Neural progenitor cell (in vitro differentiated cells): ENCODE data around the gene DDX52. TPM values are rescaled to one million over a fixed set of nuclear protein-coding genes. Genes with fewer than 3 reads are reported as not detected.
"Not testable (repeated sequence)": the region's sequence is repeated elsewhere in the genome, so short reads cannot be mapped to it uniquely, and the experiment has no call there.

Source experiments
- DNase-seq: peaks from one replicate; pipeline ENCODE4 v3.0.0-alpha.2; 2016; ENCODE audit warnings: low spot score
- H2AFZ ChIP-seq: fragments of 200-600 bp; sonication (generic); replicated peaks from 2 replicates; pipeline ENCODE4 v1.6.1; 2016; ENCODE audit warnings: antibody characterized with exemption
- H3F3A ChIP-seq: fragments of 200-600 bp; sonication (generic); 2 replicates; pipeline ENCODE4 v1.6.1; 2016; ENCODE audit warnings: antibody characterized with exemption, low read depth
- H3K27ac ChIP-seq: fragments of 200-600 bp; sonication (generic); 2 replicates; pipeline ENCODE4 v1.5.1; 2016; ENCODE audit warnings: mild to moderate bottlenecking
- H3K27me3 ChIP-seq: fragments of 200-600 bp; sonication (generic); 2 replicates; pipeline ENCODE4 v1.6.1; 2016; ENCODE audit warnings: mild to moderate bottlenecking, moderate library complexity
- H3K36me3 ChIP-seq: fragments of 200-600 bp; sonication (generic); 2 replicates; pipeline ENCODE4 v1.5.1; 2016
- H3K4me1 ChIP-seq: fragments of 200-600 bp; sonication (generic); 2 replicates; pipeline ENCODE4 v1.6.1; 2016; ENCODE audit warnings: mixed run types
- H3K4me2 ChIP-seq: fragments of 200-600 bp; sonication (generic); 2 replicates; pipeline ENCODE4 v1.6.1; 2016
- H3K4me3 ChIP-seq: fragments of 200-600 bp; sonication (generic); 2 replicates; pipeline ENCODE4 v1.5.1; 2016
- H3K79me2 ChIP-seq: fragments of 200-600 bp; sonication (generic); 2 replicates; pipeline ENCODE4 v1.6.1; 2016; ENCODE audit warnings: low read depth
- H3K9ac ChIP-seq: fragments of 200-600 bp; sonication (generic); 2 replicates; pipeline ENCODE4 v1.6.1; 2016
- H3K9me3 ChIP-seq: fragments of 200-600 bp; sonication (generic); 2 replicates; pipeline ENCODE4 v1.5.1; 2016; ENCODE audit warnings: low read depth
- H4K20me1 ChIP-seq: fragments of 200-600 bp; sonication (generic); 2 replicates; pipeline ENCODE4 v1.6.1; 2016; ENCODE audit warnings: low read depth
- H3K27ac Mint-ChIP-seq: 3 replicates; pipeline ENCODE4 v1.8.0; 2021; ENCODE audit warnings: mixed read lengths
- H3K27me3 Mint-ChIP-seq: 2 replicates; pipeline ENCODE4 v1.8.0; 2022; ENCODE audit warnings: low read depth, mild to moderate bottlenecking, inconsistent platforms, moderate library complexity, mixed read lengths; ENCODE audit not compliant: insufficient read depth
- H3K36me3 Mint-ChIP-seq: 3 replicates; pipeline ENCODE4 v1.8.0; 2021; ENCODE audit warnings: mixed read lengths
- H3K4me1 Mint-ChIP-seq: 3 replicates; pipeline ENCODE4 v1.8.0; 2021; ENCODE audit warnings: mixed read lengths
- H3K4me3 Mint-ChIP-seq: 3 replicates; pipeline ENCODE4 v1.8.0; 2021; ENCODE audit warnings: mild to moderate bottlenecking, moderate library complexity, mixed read lengths
- H3K9me3 Mint-ChIP-seq: 3 replicates; pipeline ENCODE4 v1.8.0; 2020; ENCODE audit warnings: mixed read lengths
- CTCF ChIP-seq: fragments of 200-600 bp; sonication (generic); IDR thresholded peaks from 2 replicates; pipeline ENCODE4 v1.5.1; 2017; ENCODE audit warnings: antibody characterized with exemption, mild to moderate bottlenecking
- EZH2 ChIP-seq: fragments of 200-600 bp; sonication (generic); IDR thresholded peaks from 2 replicates; pipeline ENCODE4 v1.6.1; 2017; ENCODE audit warnings: antibody characterized with exemption, mild to moderate bottlenecking, moderate library complexity
- EZH2phosphoT487 ChIP-seq: fragments of 200-600 bp; sonication (generic); IDR thresholded peaks from 2 replicates; pipeline ENCODE4 v1.6.1; 2017; ENCODE audit warnings: antibody characterized with exemption
- total RNA-seq: library from RNA; depleted of rRNA; stranded (reverse); fragments of >200 nt; gene quantifications from 2 replicates; pipeline ENCODE4 v1.2.3, GENCODE V29; 2015; ENCODE audit warnings: low replicate concordance

Gene DDX52
- total RNA-seq, 1 donor from 2014 or later, result 55.3 TPM

- Histone ChIP-seq H3K9me3 (no peaks in the 10 kb centered on the region), H3K4me2 (no peak overlapping the region), H2AFZ (no peak overlapping the region), H3K79me2 (peaks cover 73% of the 10 kb centered on the region), H3K27me3 (peaks cover 14% of the 10 kb centered on the region), H3K36me3 (peaks cover 31% of the 10 kb centered on the region), H4K20me1 (peaks cover 13% of the 10 kb centered on the region), H3K9ac (no peak overlapping the region), H3K27ac (no peak overlapping the region), H3K4me1 (peaks cover 5% of the 10 kb centered on the region), H3F3A (peaks cover 7% of the 10 kb centered on the region), H3K4me3 (no peak overlapping the region)
- Mint-ChIP-seq H3K9me3 (no peaks in the 10 kb centered on the region), H3K4me3 (no peak overlapping the region), H3K27ac (no peak overlapping the region), H3K27me3 (no peaks in the 10 kb centered on the region), H3K4me1 (peaks cover 12% of the 10 kb centered on the region), H3K36me3 (peaks cover 34% of the 10 kb centered on the region)
- TF ChIP-seq EZH2phosphoT487, result no peak
- no peak for TF ChIP-seq EZH2
- TF ChIP-seq CTCF, result no peak
- no peak for DNase-seq
These were observed 3.2 kb downstream of the DDX52 start for GRCh38 chr17:37640015-37640414.

GRCh38 chr17:37637956-37638355 lies 5.3 kb downstream of the DDX52 start:
- H3K9ac ChIP-seq, result no peak overlapping the region
- H3K4me3 ChIP-seq, result no peak overlapping the region
- peaks cover 31% of the 10 kb centered on the region for H3K36me3 ChIP-seq
- no peak overlapping the region for H3K4me2 ChIP-seq
- H3K9me3 Mint-ChIP-seq, result no peaks in the 10 kb centered on the region
- H3F3A ChIP-seq, result peaks cover 5% of the 10 kb centered on the region
- peaks cover 14% of the 10 kb centered on the region for H4K20me1 ChIP-seq
- no peak overlapping the region for H3K27ac Mint-ChIP-seq
- no peaks in the 10 kb centered on the region for H3K9me3 ChIP-seq
- H3K79me2 ChIP-seq, result peaks cover 70% of the 10 kb centered on the region
- peaks cover 5% of the 10 kb centered on the region for H3K4me1 ChIP-seq
- H3K4me3 Mint-ChIP-seq, result no peak overlapping the region
- peaks cover 34% of the 10 kb centered on the region for H3K36me3 Mint-ChIP-seq
- no peak overlapping the region for H3K27ac ChIP-seq
- no peaks in the 10 kb centered on the region for H3K27me3 ChIP-seq
- H3K4me1 Mint-ChIP-seq, result peaks cover 9% of the 10 kb centered on the region
- DNase-seq, result no peak
- no peak overlapping the region for H2AFZ ChIP-seq
- TF ChIP-seq EZH2phosphoT487 (no peak), EZH2 (no peak), CTCF (no peak)
- no peaks in the 10 kb centered on the region for H3K27me3 Mint-ChIP-seq

GRCh38 chr17:37616430-37616829 lies 26.8 kb downstream of the DDX52 start:
- H3K4me1 Mint-ChIP-seq, H3K9ac ChIP-seq, H3F3A ChIP-seq, H3K4me3 ChIP-seq, H2AFZ ChIP-seq, H3K27ac ChIP-seq, H3K27me3 ChIP-seq, H3K9me3 Mint-ChIP-seq, H3K4me2 ChIP-seq, H3K27ac Mint-ChIP-seq, H3K4me3 Mint-ChIP-seq, H3K4me1 ChIP-seq, H3K27me3 Mint-ChIP-seq, H3K79me2 ChIP-seq, H4K20me1 ChIP-seq, H3K9me3 ChIP-seq, DNase-seq: not testable (repeated sequence)
- H3K36me3 ChIP-seq, result peaks cover 41% of the 10 kb centered on the region
- peaks cover 19% of the 10 kb centered on the region for H3K36me3 Mint-ChIP-seq

- Histone ChIP-seq H3F3A (peaks cover 25% of the 10 kb centered on the region), H4K20me1 (no peaks in the 10 kb centered on the region), H3K9ac (no peak overlapping the region), H3K4me1 (no peaks in the 10 kb centered on the region), H3K9me3 (no peaks in the 10 kb centered on the region), H3K4me3 (no peak overlapping the region), H3K36me3 (peaks cover 25% of the 10 kb centered on the region), H2AFZ (no peak overlapping the region), H3K4me2 (no peak overlapping the region), H3K27ac (no peak overlapping the region), H3K27me3 (no peaks in the 10 kb centered on the region), H3K79me2 (no peaks in the 10 kb centered on the region)
- Mint-ChIP-seq H3K36me3 (peaks cover 15% of the 10 kb centered on the region), H3K4me3 (no peak overlapping the region), H3K4me1 (no peaks in the 10 kb centered on the region), H3K27me3 (no peaks in the 10 kb centered on the region), H3K27ac (no peak overlapping the region), H3K9me3 (no peaks in the 10 kb centered on the region)
- no peak for TF ChIP-seq EZH2
- TF ChIP-seq CTCF, result no peak
- TF ChIP-seq EZH2phosphoT487, result no peak
- no peak for DNase-seq
These were observed 28.4 kb downstream of the DDX52 start for GRCh38 chr17:37614823-37615222.
